CD4-positive, alpha-beta T cell treated with Interleukin-15 for 1 hour (primary cell): ENCODE data around the gene GRK1.
A peak's percentile ranks its signal among the peaks of the same experiment; 100 is the strongest.
"Not testable (repeated sequence)": the region's sequence is repeated elsewhere in the genome, so short reads cannot be mapped to it uniquely, and the experiment has no call there.

Source experiments
- DNase-seq: peaks from one replicate; pipeline ENCODE4 v3.0.0-alpha.2; 2020

GRK1 gene

GRCh38 chr13:113745500-113746142, 78.6 kb downstream of the GRK1 start:
- not testable (repeated sequence) for DNase-seq

GRCh38 chr13:113746143-113746525, 79.1 kb downstream of the GRK1 start:
- no peak for DNase-seq

GRCh38 chr13:113746671-113747070, 79.7 kb downstream of the GRK1 start:
- no peak for DNase-seq

- no peak for DNase-seq
Observed at GRCh38 chr13:113747291-113747833, 80.3 kb downstream of the GRK1 start.

GRCh38 chr13:113748101-113748861, 81.3 kb downstream of the GRK1 start:
- no peak for DNase-seq

- no peak for DNase-seq
Observed at GRCh38 chr13:113748862-113749451, 81.9 kb downstream of the GRK1 start.

- DNase-seq, result no peak
Observed at GRCh38 chr13:113749507-113749906, 82.5 kb downstream of the GRK1 start.

GRCh38 chr13:113749967-113750366, 82.9 kb downstream of the GRK1 start:
- DNase-seq, result no peak

GRCh38 chr13:113750554-113751399, 83.8 kb downstream of the GRK1 start:
- no peak for DNase-seq

- no peak for DNase-seq
Observed at GRCh38 chr13:113751491-113751890, 84.5 kb downstream of the GRK1 start.

GRCh38 chr13:113752211-113752986, 85.4 kb downstream of the GRK1 start:
- DNase-seq, result not testable (repeated sequence)

- no peak for DNase-seq
Observed at GRCh38 chr13:113753171-113753570, 86.2 kb downstream of the GRK1 start.

- DNase-seq, result no peak
Observed at GRCh38 chr13:113754242-113754641, 87.2 kb downstream of the GRK1 start.

GRCh38 chr13:113754691-113755090, 87.7 kb downstream of the GRK1 start:
- DNase-seq, result no peak

GRCh38 chr13:113756441-113757097, 89.5 kb downstream of the GRK1 start:
- no peak for DNase-seq

GRCh38 chr13:113758651-113759524, 91.9 kb downstream of the GRK1 start, which contains the start of gene TMEM255B:
Gene TMEM255B, plus strand, starts transcription at chr13:113759226. Its CDS starts 44 bp downstream, at chr13:113759270.
- peak; percentile 69 for DNase-seq

GRCh38 chr13:113759525-113760137, 92.6 kb downstream of the GRK1 start:
- no peak for DNase-seq

- DNase-seq, result no peak
Observed at GRCh38 chr13:113761136-113761535, 94.1 kb downstream of the GRK1 start.

GRCh38 chr13:113762075-113762474, 95.1 kb downstream of the GRK1 start:
- no peak for DNase-seq

- no peak for DNase-seq
Observed at GRCh38 chr13:113762538-113762937, 95.5 kb downstream of the GRK1 start.
